Forelimb muscle (tissue), 1 donor: Measurements from ENCODE around the gene PTGFRN. TPM values are rescaled to one million over a fixed set of nuclear protein-coding genes. Genes with fewer than 3 reads are reported as not detected.

Experiments used
- DNase-seq: peaks from one replicate; pipeline ENCODE4 v3.0.0-alpha.2; 2013; ENCODE audit warnings: low read depth
- polyA plus RNA-seq: library from polyadenylated mRNA; unstranded; fragments of 120-200 nt; gene quantifications from one replicate; pipeline ENCODE4 v1.2.1, GENCODE V29; 2013; ENCODE audit not compliant: insufficient read length

PTGFRN gene
- polyA plus RNA-seq, 1 donor: 99.9 TPM

DNA sequence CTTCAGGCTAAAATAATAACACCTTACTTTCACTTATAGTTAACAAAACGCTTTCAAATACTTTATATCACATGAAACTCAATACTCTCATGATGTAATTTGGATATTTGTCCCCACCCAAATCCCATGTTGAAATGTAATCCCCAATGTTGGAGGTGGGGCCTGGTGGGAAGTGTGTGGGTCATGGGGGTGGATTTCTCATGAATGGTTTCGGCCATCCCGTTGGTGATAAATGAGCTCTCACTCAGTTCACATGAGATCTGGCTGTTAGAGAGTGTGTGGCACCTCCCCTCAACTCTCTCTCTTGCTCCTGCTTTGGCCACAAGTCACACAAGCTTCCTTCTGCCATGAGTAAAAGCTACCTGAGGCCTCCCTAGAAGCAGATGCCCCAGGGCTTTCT, 22.5 kb upstream of the PTGFRN start:
- DNase-seq: no peak

DNA sequence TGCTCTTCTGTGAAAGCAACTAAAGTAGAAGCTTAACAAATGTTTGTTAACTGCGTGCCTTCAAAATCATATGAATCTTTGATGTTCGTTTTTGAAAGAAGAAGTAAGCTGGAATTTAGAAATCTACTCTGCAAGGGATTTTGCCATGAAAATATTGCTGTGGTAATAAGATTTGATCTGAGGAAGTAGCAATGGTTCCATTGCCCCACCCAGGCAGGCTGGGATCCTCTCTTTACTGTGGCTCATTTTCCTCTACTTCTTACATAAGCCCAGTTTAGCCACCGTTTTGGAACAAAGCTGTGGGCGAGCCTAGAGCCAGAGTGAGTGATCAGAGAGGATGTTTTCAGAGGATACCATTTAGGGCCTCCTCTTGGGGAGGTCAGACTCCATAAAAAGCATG, 20.3 kb upstream of the PTGFRN start:
- DNase-seq: no peak

DNA sequence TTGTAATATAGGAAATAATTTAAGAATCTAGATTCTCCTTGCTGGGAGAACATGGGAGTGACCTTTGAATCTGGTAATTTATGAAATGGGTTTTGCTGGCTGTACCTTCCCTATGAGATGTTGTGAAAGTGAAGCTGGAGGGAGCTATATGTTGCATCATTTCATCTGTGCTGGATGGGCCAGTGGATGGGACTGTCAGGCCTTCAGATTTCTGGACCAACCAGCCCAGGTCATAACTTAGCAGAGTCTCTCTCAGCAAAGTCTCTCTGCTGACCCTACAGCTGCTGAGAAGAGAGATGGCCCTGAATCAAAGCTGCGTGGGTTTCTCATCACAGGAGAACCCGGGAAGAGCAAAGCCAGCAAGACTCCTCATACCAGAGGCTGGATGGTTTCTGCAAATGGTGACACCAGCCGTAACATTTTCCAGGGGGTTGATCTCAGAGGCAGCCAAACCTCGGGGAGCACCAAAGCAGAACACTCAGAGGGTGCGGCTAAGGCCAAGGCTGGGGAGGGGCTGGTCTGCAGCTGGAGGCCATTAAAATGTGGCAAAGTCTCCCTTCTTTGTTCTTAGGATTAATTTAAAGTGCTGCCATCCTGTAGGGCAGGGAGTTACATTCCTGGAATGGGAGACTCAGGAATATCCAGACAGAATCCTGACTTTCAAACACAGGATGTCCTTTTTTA, 18.2 kb upstream of the PTGFRN start:
- DNase-seq: no peak

DNA sequence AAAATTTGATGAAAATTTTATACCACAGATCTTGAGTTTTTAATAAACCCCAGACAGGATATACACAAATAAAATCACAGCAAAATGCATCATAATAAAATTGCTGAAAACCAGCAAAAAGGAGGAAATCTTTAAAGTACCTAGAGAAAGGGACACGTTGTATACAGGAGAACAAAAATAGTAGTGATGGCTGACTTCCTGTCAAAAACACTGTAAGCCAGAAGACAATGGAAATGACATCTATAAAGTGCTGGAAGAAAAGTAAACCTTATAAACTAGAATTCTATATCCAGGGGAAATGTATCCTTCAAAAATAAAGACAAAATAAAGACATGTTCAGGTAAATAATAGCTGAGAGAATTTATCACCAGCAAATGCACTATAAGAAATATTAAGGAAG, 14.6 kb upstream of the PTGFRN start:
- no peak for DNase-seq

DNA sequence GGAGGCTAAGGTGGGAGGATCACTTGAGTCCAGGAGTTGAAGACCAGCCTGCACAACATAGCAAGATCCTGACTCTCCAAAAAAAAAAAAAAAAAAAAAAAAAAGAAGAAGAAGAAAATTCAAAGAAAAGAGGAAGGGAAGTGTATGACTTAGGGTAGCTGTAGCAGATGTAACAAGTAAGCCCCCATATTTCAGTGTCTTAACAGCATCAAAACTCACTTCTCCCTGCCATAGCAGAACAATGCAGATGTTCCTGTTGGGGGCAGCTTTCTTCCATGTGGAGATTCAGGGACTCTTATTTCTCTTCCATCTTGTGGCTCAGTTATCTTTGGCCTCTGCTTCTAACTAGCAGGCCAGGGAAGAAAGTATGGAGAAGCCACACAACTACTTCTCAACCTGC, 10.2 kb upstream of the PTGFRN start:
- DNase-seq: no peak

DNA sequence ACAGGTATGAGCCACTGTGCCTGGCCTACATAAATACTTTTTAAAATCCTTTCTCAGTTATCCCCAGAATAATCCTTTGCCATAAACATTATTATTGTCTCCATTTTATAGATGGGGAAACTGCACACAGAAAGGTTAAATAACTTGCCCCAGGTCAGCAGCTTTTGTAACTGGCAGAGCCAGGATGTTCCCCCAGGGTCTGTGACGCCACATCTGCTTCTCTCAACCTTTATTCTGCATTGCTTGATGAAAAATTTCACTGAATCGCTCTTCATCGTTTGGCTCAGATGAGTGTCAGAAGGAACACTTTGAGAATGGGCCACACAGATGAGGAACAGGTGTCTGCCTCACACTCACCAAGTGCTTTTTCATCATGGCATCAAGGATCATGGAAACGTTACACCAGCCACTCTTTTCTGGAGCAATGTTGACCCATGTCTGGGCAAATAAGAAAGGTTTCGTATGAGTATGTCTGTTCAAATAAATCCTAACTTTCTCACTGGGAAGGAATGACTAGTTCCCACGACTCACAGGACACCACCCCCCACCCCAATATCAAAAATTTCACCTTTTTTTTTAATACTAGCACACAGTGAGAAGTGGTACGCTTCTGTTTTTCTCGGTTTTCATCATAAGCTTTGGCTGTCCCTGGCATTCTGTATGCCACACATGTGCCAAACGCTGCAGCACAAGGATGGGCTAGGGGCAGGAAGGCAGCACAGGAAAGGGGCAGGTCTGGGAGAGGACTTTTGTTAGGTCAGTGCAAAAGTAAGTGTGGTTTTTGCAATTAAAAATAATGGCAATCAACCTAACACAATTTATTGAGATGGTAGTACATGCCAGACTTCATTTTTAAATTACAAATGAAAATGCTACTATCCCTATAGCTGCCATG, 9.0 kb upstream of the PTGFRN start:
- no peak for DNase-seq

DNA sequence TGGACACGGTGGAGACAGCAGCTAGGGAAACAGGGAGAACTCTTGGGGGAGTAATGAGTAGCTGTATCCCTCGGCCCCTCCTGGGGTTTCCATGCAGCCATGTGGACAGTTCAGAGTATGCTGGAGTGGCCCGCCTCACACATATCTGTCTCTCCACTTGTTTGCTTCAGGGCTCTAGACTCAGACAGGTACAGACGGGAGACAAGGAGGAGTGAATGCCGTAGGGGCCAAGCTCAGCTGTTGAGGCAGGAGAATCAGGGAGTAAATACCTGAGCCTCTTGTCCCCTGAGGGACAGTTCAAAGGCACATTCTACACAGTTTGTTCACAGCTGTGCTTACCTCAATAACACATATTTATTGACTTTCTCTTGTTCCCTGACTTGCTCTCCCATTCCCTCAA, 7.7 kb upstream of the PTGFRN start:
- DNase-seq: no peak

DNA sequence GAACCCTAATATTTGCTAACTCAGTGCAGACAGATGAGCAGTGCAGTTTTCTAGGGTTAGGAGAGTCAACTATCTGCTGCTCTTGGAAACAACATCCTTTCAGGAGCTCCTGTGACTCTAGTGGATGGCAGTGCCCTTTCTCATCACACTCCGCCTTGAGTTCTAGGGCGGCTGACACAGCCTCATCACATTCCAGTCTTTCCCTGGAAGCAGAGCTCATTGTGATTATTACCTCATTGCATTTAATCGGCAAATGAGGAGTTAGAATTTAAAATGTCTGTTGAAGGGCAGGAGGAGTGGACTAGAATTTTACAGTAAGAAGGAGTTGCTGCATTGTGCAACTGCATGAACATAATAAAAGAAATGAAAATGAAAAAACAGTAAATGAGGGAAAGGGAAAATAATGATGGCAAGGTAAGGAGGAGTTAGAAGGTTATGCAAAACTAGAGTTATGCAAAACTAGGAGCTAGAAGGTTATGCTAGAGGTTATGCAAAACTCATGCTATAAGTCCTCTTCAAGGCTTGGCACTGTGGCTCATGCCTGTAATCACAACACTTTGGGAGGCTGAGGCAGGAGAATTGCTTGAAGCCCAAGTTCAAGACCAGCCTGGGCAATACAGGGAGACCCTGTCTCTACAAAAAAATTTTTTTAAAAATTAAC, 6.9 kb upstream of the PTGFRN start:
- DNase-seq: no peak

DNA sequence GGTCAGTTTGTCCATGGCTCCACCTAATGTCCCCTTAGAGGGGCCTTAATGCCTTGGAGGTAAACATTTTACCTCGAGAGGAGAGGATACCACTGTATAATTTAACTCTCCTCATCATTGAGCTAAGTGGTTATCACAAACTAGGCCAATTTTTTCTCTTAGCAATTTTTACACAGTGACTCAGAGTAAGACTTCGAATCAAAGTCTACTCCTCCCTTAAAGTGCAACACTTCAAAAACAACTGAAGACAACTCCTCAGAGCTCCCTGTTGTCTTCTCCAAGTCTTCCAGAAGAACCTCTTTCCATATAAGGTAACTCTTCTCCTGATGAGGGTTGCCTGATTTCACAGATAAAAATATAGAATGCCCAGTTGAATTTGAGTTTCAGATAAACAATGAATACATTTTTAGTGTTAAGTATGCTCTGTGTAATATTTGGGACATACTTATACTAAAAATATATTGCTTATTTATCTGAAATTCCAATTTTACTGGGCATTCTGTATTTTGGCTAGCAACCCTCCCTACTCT, 4.9 kb upstream of the PTGFRN start:
- no peak for DNase-seq

DNA sequence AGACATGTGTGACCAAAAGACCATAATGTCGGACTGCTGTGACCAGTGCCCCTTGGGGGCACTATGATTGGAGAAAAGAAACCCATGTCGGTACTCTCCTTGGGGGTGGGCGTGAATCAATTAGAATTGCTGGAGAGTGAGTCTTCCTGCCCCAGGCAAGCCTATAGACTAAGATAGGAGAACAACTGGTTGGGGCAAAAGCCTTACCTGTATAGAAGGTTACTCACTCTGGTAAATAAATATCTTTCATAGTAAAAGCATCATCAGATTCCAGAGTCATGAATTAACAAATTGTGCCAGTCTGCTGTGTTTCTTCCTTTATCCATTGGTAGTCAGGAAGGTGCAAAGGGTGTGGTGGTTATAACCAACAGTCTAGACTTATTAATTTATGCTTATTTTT, 2.9 kb upstream of the PTGFRN start:
- DNase-seq: no peak

DNA sequence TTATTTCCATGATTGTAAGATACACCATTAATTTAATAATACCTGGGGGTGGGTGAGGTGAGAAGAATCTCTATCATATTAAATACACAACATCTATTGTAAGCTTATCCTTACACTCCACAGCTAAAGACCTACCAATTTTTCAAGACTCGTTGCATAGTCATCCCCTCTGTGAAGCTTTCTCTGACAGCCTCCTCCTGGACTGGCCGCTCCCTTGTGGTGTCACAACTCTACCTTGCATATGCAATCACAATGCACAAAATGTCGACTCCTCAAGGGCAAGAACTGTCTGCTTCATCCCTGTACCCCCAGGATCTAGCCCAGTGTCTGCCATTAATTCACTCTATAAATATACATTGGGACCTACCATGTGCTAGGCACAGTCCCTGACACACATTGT, 2.4 kb upstream of the PTGFRN start:
- DNase-seq: no peak

DNA sequence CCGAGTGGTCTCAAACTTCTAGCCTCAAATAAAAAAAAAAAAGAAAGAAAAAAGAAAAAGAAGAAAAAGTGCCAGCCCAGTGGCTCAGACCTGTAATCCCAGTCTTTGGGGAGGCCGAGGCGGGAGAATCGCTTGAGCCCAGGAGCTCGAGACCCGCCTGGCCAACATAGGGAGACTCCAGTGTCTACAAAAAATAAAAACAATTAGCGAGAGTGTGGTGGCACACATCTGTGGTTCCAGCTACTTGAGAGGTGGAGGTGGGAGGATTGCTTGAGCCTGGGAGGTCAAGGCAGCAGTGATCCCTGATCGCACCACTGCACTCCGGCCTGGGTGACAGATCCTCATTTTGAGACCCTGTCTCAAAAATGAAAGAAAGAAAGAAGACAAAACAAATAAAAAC, 1.4 kb upstream of the PTGFRN start:
- no peak for DNase-seq

DNA sequence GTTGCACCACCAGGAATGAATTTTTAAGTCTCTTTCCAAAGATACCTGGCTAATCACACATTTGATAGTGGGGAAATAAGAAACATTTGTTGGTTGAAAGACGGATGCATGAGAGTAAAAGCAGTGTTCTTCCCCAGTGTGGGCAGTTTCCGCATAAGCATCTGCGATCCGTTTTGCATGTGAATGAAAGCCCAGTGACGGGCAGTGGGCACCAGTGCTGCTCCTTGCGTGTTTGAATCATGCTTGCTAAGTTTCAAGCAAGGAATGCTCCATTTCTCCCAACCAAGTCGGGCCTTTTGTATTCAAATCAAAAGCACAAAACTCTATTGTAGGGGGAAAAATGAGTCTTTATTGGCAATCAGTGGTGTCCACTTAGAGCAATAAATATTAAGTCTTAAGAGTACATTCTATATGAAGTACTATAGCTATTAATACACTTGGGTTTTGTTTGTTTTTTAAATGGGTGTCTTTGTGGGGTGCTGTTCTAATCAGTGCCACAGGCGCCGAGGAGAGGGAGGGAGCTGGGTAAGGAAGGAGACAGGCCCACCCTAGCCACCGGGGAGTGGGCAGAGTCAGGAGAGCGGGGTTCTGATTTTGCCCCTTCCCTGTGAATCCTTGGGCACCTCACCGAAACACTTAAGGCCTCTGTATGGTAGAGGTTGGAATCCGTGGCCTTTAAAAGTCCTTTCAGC, 750 bp upstream of the PTGFRN start:
- DNase-seq: no peak

DNA sequence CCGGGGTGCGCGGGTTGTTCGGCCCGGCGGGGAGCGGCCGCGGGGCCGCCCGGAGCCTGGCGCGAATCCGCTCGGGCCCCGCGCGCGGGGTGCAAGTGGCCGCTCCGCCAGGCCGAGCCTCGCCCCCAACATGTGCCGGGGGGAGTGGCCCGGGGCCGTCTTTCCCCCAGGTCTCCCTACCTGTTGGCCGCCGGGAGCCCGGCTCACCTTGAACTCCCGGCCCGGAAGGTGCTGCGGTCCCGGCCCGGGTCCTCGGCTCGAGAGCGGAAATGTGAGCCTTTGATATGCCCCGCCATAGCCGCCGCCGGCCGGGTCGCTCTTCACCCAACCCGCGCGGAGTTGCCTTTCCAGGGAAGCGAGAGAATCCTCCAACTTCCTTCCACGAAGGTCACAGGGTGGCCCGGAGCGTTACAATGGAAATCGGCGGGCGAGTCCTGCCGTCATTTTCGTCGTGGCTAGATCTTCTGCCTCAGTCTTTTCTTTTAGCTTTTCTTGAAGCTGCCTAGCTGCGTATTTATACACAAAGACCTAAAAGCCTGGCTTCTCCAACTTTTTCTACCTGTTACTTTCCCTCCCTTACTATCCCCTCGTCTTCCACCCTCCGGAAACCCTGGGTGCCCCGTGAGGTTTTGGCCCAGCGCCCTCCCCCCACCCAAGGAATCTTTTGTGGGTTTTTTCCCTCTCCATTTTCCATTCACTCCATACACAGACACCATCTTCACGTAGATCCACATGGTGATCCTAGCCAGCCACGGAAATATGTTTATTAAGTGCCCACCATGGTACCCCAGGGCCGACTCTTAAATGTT, 867 bp downstream of the PTGFRN start:
- DNase-seq: no peak

DNA sequence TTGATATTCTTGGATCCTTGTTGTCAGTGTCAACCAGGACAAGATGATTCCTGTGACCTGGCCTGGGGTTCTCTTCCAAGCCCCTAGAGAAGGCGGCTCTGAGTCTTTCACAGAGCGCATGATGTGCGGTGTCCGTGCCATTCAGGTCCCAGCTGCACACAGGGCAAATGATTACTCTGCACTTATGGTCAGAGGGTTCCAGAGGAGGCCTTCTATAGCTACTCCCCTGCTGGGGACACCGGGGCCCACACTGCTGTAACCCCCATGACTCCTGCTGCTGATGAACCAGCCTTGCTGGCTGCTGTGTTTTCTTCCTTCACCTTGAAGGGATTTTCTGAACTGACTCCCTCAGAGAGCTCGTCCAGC, 1.5 kb downstream of the PTGFRN start:
- no peak for DNase-seq

DNA sequence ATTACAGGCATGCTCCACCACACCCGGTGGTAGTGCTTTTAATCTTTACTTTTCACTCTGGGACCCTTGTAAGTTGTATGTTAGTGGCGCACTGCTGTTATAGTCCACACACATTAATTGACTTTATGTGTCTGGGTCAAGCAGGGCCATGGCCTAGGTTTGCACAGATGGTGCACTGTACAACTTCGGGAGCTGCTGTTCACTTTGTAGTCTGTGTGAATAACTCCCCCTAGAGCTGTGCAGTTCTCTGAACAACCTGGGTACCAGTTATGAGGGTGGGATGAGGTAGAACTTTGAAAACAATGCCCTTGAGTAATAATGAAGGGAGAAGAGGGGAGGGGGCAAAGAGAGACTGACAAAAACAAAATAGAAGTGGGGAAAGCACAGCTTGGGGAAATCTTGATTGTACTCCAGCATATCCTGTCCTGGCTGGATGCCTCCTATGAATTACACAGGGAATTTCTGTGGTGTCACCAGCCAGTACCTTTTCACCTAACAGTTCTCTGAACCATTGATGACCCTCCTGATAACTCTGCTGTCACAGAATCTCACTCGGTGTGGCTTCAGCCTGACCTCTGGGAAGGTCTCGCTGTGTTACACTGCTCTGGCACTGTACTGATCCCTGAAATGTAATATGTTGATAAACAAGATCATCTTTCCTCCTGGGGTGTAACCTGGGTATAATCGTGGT, 2.2 kb downstream of the PTGFRN start:
- DNase-seq: no peak

DNA sequence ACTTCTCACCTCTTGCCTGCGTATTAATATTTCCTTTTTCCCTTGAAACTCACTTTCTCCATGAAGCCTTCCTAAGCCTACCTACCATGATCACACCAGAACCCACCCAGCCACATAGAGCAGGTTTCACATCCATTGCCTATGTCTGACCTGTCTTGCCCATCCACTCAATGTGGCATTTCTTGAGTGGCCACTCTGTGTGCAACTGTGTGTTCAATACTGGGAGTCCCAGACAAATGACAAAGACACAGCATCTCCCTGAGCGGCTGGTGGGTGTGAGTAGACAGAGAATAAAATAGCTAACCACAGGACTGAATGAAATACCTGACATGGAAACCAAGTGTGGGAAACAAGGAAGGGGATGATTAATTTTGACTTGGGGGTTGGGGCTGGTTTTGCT, 3.1 kb downstream of the PTGFRN start:
- no peak for DNase-seq

DNA sequence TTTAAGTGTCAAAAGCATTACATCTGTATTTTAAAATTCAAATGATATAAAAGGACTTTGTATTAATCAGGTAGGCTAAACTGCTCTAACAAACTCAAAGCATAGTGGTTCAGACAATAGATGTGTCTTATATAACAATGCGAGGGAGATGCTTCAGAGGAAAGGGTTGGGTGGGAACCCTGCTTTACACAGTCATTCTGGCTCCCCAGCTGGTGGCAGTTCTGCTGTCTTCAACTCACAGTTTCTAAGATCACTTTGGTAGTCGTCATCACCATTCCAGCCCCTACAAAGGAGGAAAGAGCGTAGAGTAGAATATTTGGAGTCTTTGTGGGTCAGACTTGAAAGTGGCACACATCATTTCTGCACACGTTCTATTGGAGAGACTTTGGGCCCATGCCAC, 4.2 kb downstream of the PTGFRN start:
- DNase-seq: no peak

DNA sequence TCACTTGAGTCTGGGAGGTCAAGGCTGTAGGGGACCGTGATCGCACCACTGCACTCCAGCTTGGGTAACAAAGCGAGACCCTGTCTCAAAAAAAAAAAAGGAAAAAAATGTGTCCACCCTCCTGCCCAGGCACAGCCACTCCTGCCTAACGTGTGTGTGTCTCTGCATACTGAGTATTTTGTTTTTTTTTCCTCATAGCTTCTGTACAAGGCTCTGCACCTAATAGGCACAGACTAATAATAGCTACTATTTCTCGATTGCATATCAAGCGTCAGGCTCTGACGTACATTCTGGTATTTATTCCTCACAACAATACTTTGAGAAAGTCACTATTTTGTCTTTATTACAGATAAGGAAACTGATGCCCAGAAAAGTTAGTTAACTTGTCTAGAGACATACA, 5.0 kb downstream of the PTGFRN start:
- no peak for DNase-seq

DNA sequence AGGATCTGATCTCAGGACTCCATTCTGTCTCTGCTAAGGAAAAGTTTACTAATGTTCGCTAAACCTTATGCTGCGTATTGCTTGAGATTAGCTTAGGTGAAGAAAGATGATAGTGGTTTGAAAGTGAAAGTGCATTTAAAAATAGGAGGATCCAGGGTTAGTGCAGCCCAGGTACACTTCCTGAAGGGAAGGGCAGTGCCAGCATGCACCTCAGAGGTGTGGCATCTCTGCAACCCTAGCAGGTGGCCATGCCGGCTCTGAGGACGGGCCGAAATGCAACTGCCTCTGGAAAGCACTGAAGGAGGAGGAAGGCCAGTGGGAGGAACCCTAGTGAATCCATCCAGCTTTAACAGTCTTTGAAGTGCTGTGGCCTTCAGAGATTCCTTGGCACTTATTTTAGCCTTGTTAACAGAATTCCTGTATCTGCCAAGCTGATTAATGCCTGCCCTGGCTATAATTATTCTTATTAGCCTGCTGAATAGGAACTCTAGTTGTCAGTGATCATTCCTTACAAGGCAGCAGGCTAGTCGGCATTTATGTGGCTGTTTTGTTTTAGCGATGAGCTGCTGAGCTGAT, 5.5 kb downstream of the PTGFRN start:
- no peak for DNase-seq
